PC-3 (cell line): ENCODE results near the gene GAMT. TPM values are rescaled to one million over a fixed set of nuclear protein-coding genes. Genes with fewer than 3 reads are reported as not detected.

Source experiments
- ATAC-seq: fragments of 200-7000 bp; cut with Tn5 transposase; 2 replicates; pipeline ENCODE4 v1.9.1; 2020; ENCODE audit warnings: mild to moderate bottlenecking, moderate library complexity
- BruUV-seq: library from RNA; stranded (reverse); fragments of 400-500 nt; replicated peaks from 2 replicates; lab custom pipeline; 2021; lab: Mats Ljungman, UMichigan
- CTCF ChIA-PET: fragments of 300-600 bp; sonication (Branson Sonifier 250); formaldehyde crosslinking; loops from one replicate; lab custom pipeline; 2022; ENCODE audit warnings: antibody characterized with exemption; lab: Charles Lee
- POLR2A ChIA-PET: fragments of 300-600 bp; sonication (Branson Sonifier 250); formaldehyde crosslinking; loops from one replicate; lab custom pipeline; 2022; ENCODE audit warnings: antibody characterized with exemption; ENCODE audit not compliant: unreplicated experiment; lab: Charles Lee
- DNase-seq: peaks from one replicate; pipeline ENCODE4 v3.0.0-alpha.2; 2015
- H2AFZ ChIP-seq: fragments of 300-600 bp; sonication (generic); 2 replicates; pipeline ENCODE4 v1.6.0; 2016; ENCODE audit warnings: antibody characterized with exemption, low read length
- H3F3A ChIP-seq: fragments of 300-600 bp; sonication (generic); one replicate; pipeline ENCODE4 v1.6.0; 2017; ENCODE audit warnings: antibody characterized with exemption, low read length, control low read depth, mild to moderate bottlenecking; ENCODE audit not compliant: unreplicated experiment
- H3K27ac ChIP-seq: fragments of 300-600 bp; sonication (generic); 2 replicates; pipeline ENCODE4 v1.5.1; 2016; ENCODE audit warnings: mild to moderate bottlenecking, low read length
- H3K27me3 ChIP-seq: fragments of 300-600 bp; sonication (generic); 2 replicates; pipeline ENCODE4 v1.6.1; 2016; ENCODE audit warnings: low read length, mixed read lengths
- H3K36me3 ChIP-seq: fragments of 300-600 bp; sonication (generic); 2 replicates; pipeline ENCODE4 v1.6.1; 2016; ENCODE audit warnings: low read depth, mixed run types, low read length, mixed read lengths
- H3K4me1 ChIP-seq: fragments of 300-600 bp; sonication (generic); 2 replicates; pipeline ENCODE4 v1.5.1; 2016; ENCODE audit warnings: low read length; ENCODE audit not compliant: insufficient read depth
- H3K4me2 ChIP-seq: fragments of 300-600 bp; sonication (generic); 2 replicates; pipeline ENCODE4 v1.6.0; 2016; ENCODE audit warnings: low read length
- H3K4me3 ChIP-seq: fragments of 300-600 bp; sonication (generic); 2 replicates; pipeline ENCODE4 v1.5.1; 2016; ENCODE audit warnings: mild to moderate bottlenecking, low read length, mixed read lengths
- H3K79me2 ChIP-seq: fragments of 300-600 bp; sonication (generic); 2 replicates; pipeline ENCODE4 v1.6.1; 2017; ENCODE audit warnings: low read length, mixed read lengths
- H3K9ac ChIP-seq: fragments of 300-600 bp; sonication (generic); 2 replicates; pipeline ENCODE4 v1.6.0; 2016; ENCODE audit warnings: mild to moderate bottlenecking, low read length
- H3K9me2 ChIP-seq: fragments of 300-600 bp; sonication (generic); replicated peaks from 2 replicates; pipeline ENCODE4 v1.6.1; 2016; ENCODE audit warnings: mixed run types, low read length, mixed read lengths
- H3K9me3 ChIP-seq: fragments of 300-600 bp; sonication (generic); 2 replicates; pipeline ENCODE4 v1.6.1; 2016; ENCODE audit warnings: low read length, mixed read lengths
- H4K20me1 ChIP-seq: fragments of 300-600 bp; sonication (generic); 2 replicates; pipeline ENCODE4 v1.6.1; 2016; ENCODE audit warnings: low read length, mixed read lengths
- CTCF ChIP-seq: fragments of 300-600 bp; sonication (generic); conservative IDR thresholded peaks from 2 replicates; pipeline ENCODE4 v1.5.1; 2017; ENCODE audit warnings: antibody characterized with exemption, low read depth, mild to moderate bottlenecking, low read length
- EZH2 ChIP-seq: fragments of 300-600 bp; sonication (generic); IDR thresholded peaks from one replicate; pipeline ENCODE4 v1.6.1; 2017; ENCODE audit warnings: antibody characterized with exemption, mild to moderate bottlenecking, low read length; ENCODE audit not compliant: unreplicated experiment
- EZH2phosphoT487 ChIP-seq: fragments of 300-600 bp; sonication (generic); IDR thresholded peaks from 2 replicates; pipeline ENCODE4 v1.6.1; 2018; ENCODE audit warnings: mild to moderate bottlenecking, antibody characterized with exemption, low read length, borderline replicate concordance
- intact Hi-C: fragments of 100-400 bp; cut with micrococcal nuclease; formaldehyde crosslinking; loops from 2 replicates; pipeline ENCODE4 v1.9.0; 2023
- total RNA-seq: library from RNA; depleted of rRNA; stranded (reverse); fragments of >200 nt; gene quantifications from 2 replicates; pipeline ENCODE4 v1.2.3, GENCODE V29; 2014

GAMT gene
- total RNA-seq, 1 experiment from 2014 or later = 75.6 TPM

GRCh38 chr19:1447504-1447903 lies 46.2 kb upstream of the GAMT start:
- Histone ChIP-seq H3K4me3 (no peak overlapping the region), H3K79me2 (no peaks in the 10 kb centered on the region), H3K9me3 (no peaks in the 10 kb centered on the region), H3K36me3 (peaks cover 1% of the 10 kb centered on the region; the same call in 1 of the 2 replicates), H3K4me2 (no peak overlapping the region), H4K20me1 (no peaks in the 10 kb centered on the region), H3K9ac (no peak overlapping the region), H3K4me1 (peaks cover 8% of the 10 kb centered on the region; the same call in 1 of the 2 replicates), H3K27me3 (peaks cover 13% of the 10 kb centered on the region), H3K9me2 (no peaks in the 10 kb centered on the region), H3F3A (no peaks in the 10 kb centered on the region), H2AFZ (no peak overlapping the region), H3K27ac (no peak overlapping the region)
- no TSS peak for BruUV-seq
- ChIA-PET POLR2A (no interaction called here), CTCF (no interaction called here)
- TF ChIP-seq EZH2phosphoT487 (no peak), CTCF (no peak), EZH2 (no peak)
- intact Hi-C loops = no loop called here
- DNase-seq (no peak), ATAC-seq (no peak)

- Histone ChIP-seq H4K20me1 (peaks cover 3% of the 10 kb centered on the region), H3K27ac (no peak overlapping the region), H3F3A (peaks cover 1% of the 10 kb centered on the region), H3K4me2 (no peak overlapping the region), H3K27me3 (peaks cover 8% of the 10 kb centered on the region; the same call in 1 of the 2 replicates), H3K4me1 (peaks cover 8% of the 10 kb centered on the region; the same call in 1 of the 2 replicates), H3K79me2 (no peaks in the 10 kb centered on the region), H3K9ac (no peak overlapping the region), H3K9me3 (no peaks in the 10 kb centered on the region), H3K36me3 (peaks cover 8% of the 10 kb centered on the region; the same call in 1 of the 2 replicates), H2AFZ (no peak overlapping the region), H3K9me2 (no peaks in the 10 kb centered on the region), H3K4me3 (no peak overlapping the region)
- ATAC-seq (no peak), DNase-seq (no peak)
- POLR2A ChIA-PET = no interaction called here
- TF ChIP-seq CTCF = no peak
- no peak for TF ChIP-seq EZH2
- TF ChIP-seq EZH2phosphoT487 = no peak
- intact Hi-C loops = no loop called here
- no TSS peak for BruUV-seq
- CTCF ChIA-PET = no interaction called here
Measured at GRCh38 chr19:1446713-1447481, 45.6 kb upstream of the GAMT start.
